Neural progenitor cell (in vitro differentiated cells): ENCODE results near the gene TNK2. TPM values are rescaled to one million over a fixed set of nuclear protein-coding genes. Genes with fewer than 3 reads are reported as not detected.

Experiments used
- DNase-seq: peaks from one replicate; pipeline ENCODE4 v3.0.0-alpha.2; 2016; ENCODE audit warnings: low spot score
- H2AFZ ChIP-seq: fragments of 200-600 bp; sonication (generic); replicated peaks from 2 replicates; pipeline ENCODE4 v1.6.1; 2016; ENCODE audit warnings: antibody characterized with exemption
- H3F3A ChIP-seq: fragments of 200-600 bp; sonication (generic); 2 replicates; pipeline ENCODE4 v1.6.1; 2016; ENCODE audit warnings: antibody characterized with exemption, low read depth
- H3K27ac ChIP-seq: fragments of 200-600 bp; sonication (generic); 2 replicates; pipeline ENCODE4 v1.5.1; 2016; ENCODE audit warnings: mild to moderate bottlenecking
- H3K27me3 ChIP-seq: fragments of 200-600 bp; sonication (generic); 2 replicates; pipeline ENCODE4 v1.6.1; 2016; ENCODE audit warnings: mild to moderate bottlenecking, moderate library complexity
- H3K36me3 ChIP-seq: fragments of 200-600 bp; sonication (generic); 2 replicates; pipeline ENCODE4 v1.5.1; 2016
- H3K4me1 ChIP-seq: fragments of 200-600 bp; sonication (generic); 2 replicates; pipeline ENCODE4 v1.6.1; 2016; ENCODE audit warnings: mixed run types
- H3K4me2 ChIP-seq: fragments of 200-600 bp; sonication (generic); 2 replicates; pipeline ENCODE4 v1.6.1; 2016
- H3K4me3 ChIP-seq: fragments of 200-600 bp; sonication (generic); 2 replicates; pipeline ENCODE4 v1.5.1; 2016
- H3K79me2 ChIP-seq: fragments of 200-600 bp; sonication (generic); 2 replicates; pipeline ENCODE4 v1.6.1; 2016; ENCODE audit warnings: low read depth
- H3K9ac ChIP-seq: fragments of 200-600 bp; sonication (generic); 2 replicates; pipeline ENCODE4 v1.6.1; 2016
- H3K9me3 ChIP-seq: fragments of 200-600 bp; sonication (generic); 2 replicates; pipeline ENCODE4 v1.5.1; 2016; ENCODE audit warnings: low read depth
- H4K20me1 ChIP-seq: fragments of 200-600 bp; sonication (generic); 2 replicates; pipeline ENCODE4 v1.6.1; 2016; ENCODE audit warnings: low read depth
- H3K27ac Mint-ChIP-seq: 3 replicates; pipeline ENCODE4 v1.8.0; 2021; ENCODE audit warnings: mixed read lengths
- H3K27me3 Mint-ChIP-seq: 2 replicates; pipeline ENCODE4 v1.8.0; 2022; ENCODE audit warnings: low read depth, mild to moderate bottlenecking, inconsistent platforms, moderate library complexity, mixed read lengths; ENCODE audit not compliant: insufficient read depth
- H3K36me3 Mint-ChIP-seq: 3 replicates; pipeline ENCODE4 v1.8.0; 2021; ENCODE audit warnings: mixed read lengths
- H3K4me1 Mint-ChIP-seq: 3 replicates; pipeline ENCODE4 v1.8.0; 2021; ENCODE audit warnings: mixed read lengths
- H3K4me3 Mint-ChIP-seq: 3 replicates; pipeline ENCODE4 v1.8.0; 2021; ENCODE audit warnings: mild to moderate bottlenecking, moderate library complexity, mixed read lengths
- H3K9me3 Mint-ChIP-seq: 3 replicates; pipeline ENCODE4 v1.8.0; 2020; ENCODE audit warnings: mixed read lengths
- EZH2 ChIP-seq: fragments of 200-600 bp; sonication (generic); IDR thresholded peaks from 2 replicates; pipeline ENCODE4 v1.6.1; 2017; ENCODE audit warnings: antibody characterized with exemption, mild to moderate bottlenecking, moderate library complexity
- EZH2phosphoT487 ChIP-seq: fragments of 200-600 bp; sonication (generic); IDR thresholded peaks from 2 replicates; pipeline ENCODE4 v1.6.1; 2017; ENCODE audit warnings: antibody characterized with exemption
- total RNA-seq: library from RNA; depleted of rRNA; stranded (reverse); fragments of >200 nt; gene quantifications from 2 replicates; pipeline ENCODE4 v1.2.3, GENCODE V29; 2015; ENCODE audit warnings: low replicate concordance
- TF ChIP-seq, protein P1 (sequence below): fragments of 200-600 bp; sonication (generic); IDR thresholded peaks from 2 replicates; pipeline ENCODE4 v1.5.1; 2017; ENCODE audit warnings: antibody characterized with exemption, mild to moderate bottlenecking

Gene TNK2
- total RNA-seq, 1 donor from 2014 or later: 5.4 TPM

DNA sequence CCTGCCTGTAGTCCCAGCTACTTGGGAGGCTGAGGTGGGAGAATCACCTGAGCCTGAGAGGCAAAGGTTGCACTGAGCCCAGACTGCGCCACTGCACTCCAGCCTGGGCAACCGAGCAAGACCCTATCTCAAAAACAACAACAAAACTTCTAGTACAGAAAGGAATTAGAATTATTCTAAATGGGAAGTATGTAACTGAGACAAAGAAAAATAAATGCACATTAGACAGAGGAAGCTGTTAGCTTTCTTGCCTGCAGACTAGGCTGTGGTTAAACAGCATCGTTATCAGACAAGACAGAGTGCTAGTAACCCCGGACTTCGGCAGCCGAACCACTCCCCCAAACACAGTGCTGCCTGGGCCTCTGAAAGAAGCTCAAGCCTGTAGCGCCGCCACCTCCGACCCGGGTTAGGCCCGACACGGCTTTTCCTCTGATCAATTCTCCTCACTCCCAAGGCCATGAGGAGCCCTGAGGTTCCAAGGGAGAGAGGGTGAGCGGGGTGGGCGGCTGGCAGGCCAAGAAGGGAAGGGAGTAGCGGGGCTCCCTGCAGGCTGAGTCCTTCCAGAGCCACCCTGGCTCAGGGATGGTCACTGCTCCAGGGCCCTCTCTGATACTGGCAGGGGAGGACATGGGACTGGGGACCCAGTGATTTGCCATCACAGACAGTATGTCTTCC is 51.8 kb downstream of the TNK2 start:
- Histone ChIP-seq H3K27me3 (no peaks in the 10 kb centered on the region), H3K4me2 (no peak overlapping the region), H3F3A (peaks cover 11% of the 10 kb centered on the region), H3K9ac (no peak overlapping the region), H3K27ac (no peak overlapping the region), H3K9me3 (no peaks in the 10 kb centered on the region), H4K20me1 (no peaks in the 10 kb centered on the region), H3K36me3 (no peaks in the 10 kb centered on the region), H3K79me2 (no peaks in the 10 kb centered on the region), H2AFZ (no peak overlapping the region), H3K4me1 (no peaks in the 10 kb centered on the region), H3K4me3 (no peak overlapping the region)
- TF ChIP-seq, protein P1, sequence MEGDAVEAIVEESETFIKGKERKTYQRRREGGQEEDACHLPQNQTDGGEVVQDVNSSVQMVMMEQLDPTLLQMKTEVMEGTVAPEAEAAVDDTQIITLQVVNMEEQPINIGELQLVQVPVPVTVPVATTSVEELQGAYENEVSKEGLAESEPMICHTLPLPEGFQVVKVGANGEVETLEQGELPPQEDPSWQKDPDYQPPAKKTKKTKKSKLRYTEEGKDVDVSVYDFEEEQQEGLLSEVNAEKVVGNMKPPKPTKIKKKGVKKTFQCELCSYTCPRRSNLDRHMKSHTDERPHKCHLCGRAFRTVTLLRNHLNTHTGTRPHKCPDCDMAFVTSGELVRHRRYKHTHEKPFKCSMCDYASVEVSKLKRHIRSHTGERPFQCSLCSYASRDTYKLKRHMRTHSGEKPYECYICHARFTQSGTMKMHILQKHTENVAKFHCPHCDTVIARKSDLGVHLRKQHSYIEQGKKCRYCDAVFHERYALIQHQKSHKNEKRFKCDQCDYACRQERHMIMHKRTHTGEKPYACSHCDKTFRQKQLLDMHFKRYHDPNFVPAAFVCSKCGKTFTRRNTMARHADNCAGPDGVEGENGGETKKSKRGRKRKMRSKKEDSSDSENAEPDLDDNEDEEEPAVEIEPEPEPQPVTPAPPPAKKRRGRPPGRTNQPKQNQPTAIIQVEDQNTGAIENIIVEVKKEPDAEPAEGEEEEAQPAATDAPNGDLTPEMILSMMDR: no peak
- Mint-ChIP-seq H3K4me1 (peaks cover 12% of the 10 kb centered on the region), H3K36me3 (no peaks in the 10 kb centered on the region), H3K27me3 (peaks cover 6% of the 10 kb centered on the region), H3K27ac (no peak overlapping the region), H3K9me3 (no peaks in the 10 kb centered on the region), H3K4me3 (no peak overlapping the region)
- DNase-seq: no peak

DNA sequence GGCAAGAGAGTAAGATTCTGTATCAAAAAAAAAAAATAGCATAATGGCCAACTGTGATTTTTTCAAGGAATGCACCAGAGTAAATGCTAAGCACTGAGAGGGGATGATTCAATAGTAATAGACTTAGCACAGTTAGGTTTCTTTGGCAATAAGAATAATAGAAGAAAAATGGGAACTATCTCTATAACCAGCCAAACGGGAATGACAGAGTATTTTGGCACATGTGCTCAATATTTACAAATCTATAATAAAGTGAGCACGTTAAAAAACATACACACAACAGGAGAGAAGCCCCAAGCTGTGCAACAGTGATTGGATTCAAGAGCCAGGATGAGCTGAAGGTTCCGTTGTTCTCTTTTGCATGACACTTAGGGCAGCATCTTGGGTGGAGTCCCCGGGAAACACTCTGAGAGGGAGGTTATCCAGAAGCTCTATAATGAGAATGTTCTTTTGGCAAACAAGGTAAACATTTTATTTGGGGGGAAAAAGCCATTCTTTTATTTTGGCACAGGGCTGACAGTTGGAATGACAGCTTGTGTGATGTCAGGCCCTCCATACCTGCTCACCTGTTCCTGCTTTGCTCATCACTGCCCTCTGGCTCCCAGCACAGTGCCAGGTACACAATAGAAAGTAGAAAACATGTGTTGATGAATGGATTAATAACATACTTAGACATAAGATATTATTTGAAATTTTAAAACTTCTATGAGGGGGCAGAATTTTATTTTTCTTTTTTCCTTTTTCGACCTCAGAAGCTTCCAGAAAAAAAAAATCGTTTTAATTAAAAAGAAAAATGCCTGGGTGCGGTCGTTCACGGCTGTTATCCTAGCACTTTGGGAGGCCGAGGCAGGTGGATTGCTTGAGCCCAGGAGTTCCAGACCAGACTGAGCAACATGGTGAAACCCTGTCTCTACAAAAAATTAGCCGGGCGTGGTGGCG is 52.6 kb downstream of the TNK2 start:
- DNase-seq: no peak
- H3K9ac ChIP-seq: no peak overlapping the region
- Mint-ChIP-seq H3K4me1 (peaks cover 20% of the 10 kb centered on the region), H3K9me3 (no peaks in the 10 kb centered on the region), H3K36me3 (no peaks in the 10 kb centered on the region), H3K27me3 (peaks cover 7% of the 10 kb centered on the region), H3K4me3 (no peak overlapping the region), H3K27ac (no peak overlapping the region)
- TF ChIP-seq, protein P1: no peak
- H3F3A ChIP-seq: peaks cover 11% of the 10 kb centered on the region
- no peaks in the 10 kb centered on the region for H4K20me1 ChIP-seq
- no peaks in the 10 kb centered on the region for H3K36me3 ChIP-seq
- no peaks in the 10 kb centered on the region for H3K4me1 ChIP-seq
- H3K79me2 ChIP-seq: no peaks in the 10 kb centered on the region
- H3K27ac ChIP-seq: no peak overlapping the region
- no peak overlapping the region for H3K4me3 ChIP-seq
- no peaks in the 10 kb centered on the region for H3K9me3 ChIP-seq
- no peak overlapping the region for H3K4me2 ChIP-seq
- no peak overlapping the region for H2AFZ ChIP-seq
- no peaks in the 10 kb centered on the region for H3K27me3 ChIP-seq

DNA sequence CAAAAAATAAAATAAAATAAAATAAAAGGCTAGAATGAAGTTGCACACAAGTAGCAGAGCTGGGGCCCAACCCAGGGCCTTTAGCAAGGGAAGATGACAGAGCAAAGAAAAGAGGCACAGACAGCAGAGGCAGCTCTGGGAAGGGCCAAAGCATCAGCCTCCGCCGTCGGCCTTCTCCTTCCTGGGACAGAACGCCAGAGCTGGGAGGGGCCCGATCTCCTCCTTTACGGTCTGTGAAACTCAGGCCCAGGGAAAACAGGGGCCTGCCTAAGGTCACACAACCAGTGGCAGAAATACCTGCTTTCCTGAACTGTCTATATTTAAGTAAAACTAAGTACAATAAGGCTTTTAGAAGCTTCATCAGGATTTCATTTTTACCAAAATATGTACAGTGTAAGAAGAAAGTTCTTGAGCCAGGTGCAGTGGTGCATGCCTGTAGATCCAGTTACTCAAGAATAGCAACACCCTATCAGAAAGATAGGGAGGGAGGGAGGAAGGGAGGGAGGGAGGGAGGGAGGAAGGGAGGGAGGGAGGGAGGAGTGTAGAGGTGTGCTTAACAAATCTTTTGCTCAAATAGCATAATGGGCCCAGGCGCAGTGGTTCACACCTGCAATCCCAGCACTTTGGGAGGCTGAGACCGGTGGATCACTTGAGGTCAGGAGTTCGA is 53.6 kb downstream of the TNK2 start:
- H3K4me3 ChIP-seq: no peak overlapping the region
- H3K27me3 ChIP-seq: no peaks in the 10 kb centered on the region
- no peak overlapping the region for H3K9ac ChIP-seq
- no peaks in the 10 kb centered on the region for H4K20me1 ChIP-seq
- H3K4me1 ChIP-seq: no peaks in the 10 kb centered on the region
- TF ChIP-seq EZH2phosphoT487: no peak
- TF ChIP-seq, protein P1: no peak
- no peak for TF ChIP-seq EZH2
- Mint-ChIP-seq H3K27ac (no peak overlapping the region), H3K27me3 (peaks cover 7% of the 10 kb centered on the region), H3K4me3 (no peak overlapping the region), H3K4me1 (peaks cover 15% of the 10 kb centered on the region), H3K9me3 (no peaks in the 10 kb centered on the region), H3K36me3 (no peaks in the 10 kb centered on the region)
- no peaks in the 10 kb centered on the region for H3K79me2 ChIP-seq
- H3K36me3 ChIP-seq: no peaks in the 10 kb centered on the region
- no peak overlapping the region for H3K27ac ChIP-seq
- peaks cover 7% of the 10 kb centered on the region for H3F3A ChIP-seq
- no peaks in the 10 kb centered on the region for H3K9me3 ChIP-seq
- no peak overlapping the region for H2AFZ ChIP-seq
- H3K4me2 ChIP-seq: no peak overlapping the region
- DNase-seq: no peak
